Uterus (tissue), 2 donors: ENCODE results near the gene CNTN1.

ENCODE experiments used
- POLR2A ChIP-seq, 2 donors: fragments of 450-650 bp; IDR thresholded peaks; one replicate each; pipeline ENCODE4 v1.6.1; 2016; ENCODE audit warnings: antibody characterized with exemption in 2 of 2, mild to moderate bottlenecking in 1 of 2, moderate library complexity in 1 of 2
- TF ChIP-seq, protein P1 (sequence below), 4 experiments: fragments of 200-600 bp in 2 of 4; fragments of 450-650 bp in 2 of 4; sonication (generic) in 2 of 4; IDR thresholded peaks; one replicate each; pipeline ENCODE4 v1.5.1; 2016 to 2019; ENCODE audit warnings: antibody characterized with exemption in 4 of 4, mild to moderate bottlenecking in 2 of 4, moderate library complexity in 1 of 4

DNA sequence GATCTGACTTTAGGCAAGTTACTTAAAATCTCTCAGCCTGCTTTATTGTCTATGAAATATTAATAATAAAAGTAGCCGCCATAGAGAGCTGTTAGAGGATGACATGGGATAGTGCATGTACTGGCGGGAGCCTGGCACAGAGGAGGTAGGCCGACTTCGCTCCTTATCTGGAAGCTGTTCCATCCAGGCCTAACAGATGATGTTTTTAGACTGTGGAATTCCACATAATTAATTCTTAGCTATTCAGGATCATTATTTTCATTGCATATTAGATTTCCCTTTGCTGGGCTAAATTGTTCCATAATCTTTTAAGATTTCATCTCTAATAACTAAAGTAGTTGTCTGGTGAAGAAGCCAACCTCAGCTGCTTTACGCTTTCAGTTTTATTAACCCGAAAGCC lies 30.8 kb downstream of the CNTN1 start:
- TF ChIP-seq, protein P1, sequence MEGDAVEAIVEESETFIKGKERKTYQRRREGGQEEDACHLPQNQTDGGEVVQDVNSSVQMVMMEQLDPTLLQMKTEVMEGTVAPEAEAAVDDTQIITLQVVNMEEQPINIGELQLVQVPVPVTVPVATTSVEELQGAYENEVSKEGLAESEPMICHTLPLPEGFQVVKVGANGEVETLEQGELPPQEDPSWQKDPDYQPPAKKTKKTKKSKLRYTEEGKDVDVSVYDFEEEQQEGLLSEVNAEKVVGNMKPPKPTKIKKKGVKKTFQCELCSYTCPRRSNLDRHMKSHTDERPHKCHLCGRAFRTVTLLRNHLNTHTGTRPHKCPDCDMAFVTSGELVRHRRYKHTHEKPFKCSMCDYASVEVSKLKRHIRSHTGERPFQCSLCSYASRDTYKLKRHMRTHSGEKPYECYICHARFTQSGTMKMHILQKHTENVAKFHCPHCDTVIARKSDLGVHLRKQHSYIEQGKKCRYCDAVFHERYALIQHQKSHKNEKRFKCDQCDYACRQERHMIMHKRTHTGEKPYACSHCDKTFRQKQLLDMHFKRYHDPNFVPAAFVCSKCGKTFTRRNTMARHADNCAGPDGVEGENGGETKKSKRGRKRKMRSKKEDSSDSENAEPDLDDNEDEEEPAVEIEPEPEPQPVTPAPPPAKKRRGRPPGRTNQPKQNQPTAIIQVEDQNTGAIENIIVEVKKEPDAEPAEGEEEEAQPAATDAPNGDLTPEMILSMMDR (IDR thresholded peaks at IDR 0.05), result no peak
- no peak for TF ChIP-seq POLR2A (IDR thresholded peaks at IDR 0.05)
